Neural cell (in vitro differentiated cells): Measurements from ENCODE around the gene SLC52A1.

ENCODE experiments used
- CTCF ChIP-seq: fragments of 450-650 bp; IDR thresholded peaks from 2 replicates; pipeline ENCODE4 v1.5.1; 2014; ENCODE audit warnings: antibody characterized with exemption, mild to moderate bottlenecking, moderate library complexity; ENCODE audit not compliant: poor library complexity, severe bottlenecking
- EP300 ChIP-seq: fragments of 450-650 bp; conservative IDR thresholded peaks from 2 replicates; pipeline ENCODE4 v1.6.1; 2014; ENCODE audit warnings: antibody characterized with exemption, mild to moderate bottlenecking, moderate library complexity; ENCODE audit not compliant: poor library complexity, severe bottlenecking
- EZH2 ChIP-seq: fragments of 200-600, 300-800 bp; shearing (Covaris generic), sonication (generic); IDR thresholded peaks from 2 replicates; pipeline ENCODE4 v1.6.1; 2014; ENCODE audit warnings: antibody characterized with exemption, low read length, borderline replicate concordance, mild to moderate bottlenecking; ENCODE audit not compliant: insufficient read depth, poor library complexity, severe bottlenecking
- POLR2AphosphoS5 ChIP-seq: IDR thresholded peaks from 2 replicates; pipeline ENCODE4 v1.6.1; 2012
- RAD21 ChIP-seq: fragments of 450-650 bp; conservative IDR thresholded peaks from 2 replicates; pipeline ENCODE4 v1.6.1; 2014; ENCODE audit warnings: antibody characterized with exemption, mild to moderate bottlenecking, moderate library complexity
- SMC3 ChIP-seq: fragments of 450-650 bp; conservative IDR thresholded peaks from 2 replicates; pipeline ENCODE4 v1.6.1; 2014; ENCODE audit warnings: antibody characterized with exemption, mild to moderate bottlenecking, moderate library complexity; ENCODE audit not compliant: poor library complexity
- TAF1 ChIP-seq: IDR thresholded peaks from 2 replicates; pipeline ENCODE4 v1.6.1; 2012; ENCODE audit warnings: low read depth

- TF ChIP-seq CTCF, result no peak
- TF ChIP-seq TAF1, result no peak
- no peak for TF ChIP-seq EP300
- TF ChIP-seq SMC3, result no peak
- TF ChIP-seq POLR2AphosphoS5, result no peak
- TF ChIP-seq EZH2, result no peak
- TF ChIP-seq RAD21, result no peak
Observed at GRCh38 chr17:5024604-5025003, 10.6 kb downstream of the SLC52A1 start.
